HepG2 (cell line): Measurements from ENCODE around the gene FAM89B. TPM values are rescaled to one million over a fixed set of nuclear protein-coding genes. Genes with fewer than 3 reads are reported as not detected.

Experiments used
- AHR ChIP-seq: IDR thresholded peaks from 2 replicates; pipeline ENCODE4 v1.6.1; 2018; ENCODE audit warnings: missing genetic modification reagents, missing compliant biosample characterization
- AKAP8 ChIP-seq: sonication (generic); formaldehyde crosslinking; IDR thresholded peaks from 2 replicates; pipeline ENCODE4 v1.5.1; 2020; ENCODE audit warnings: mild to moderate bottlenecking, missing genetic modification reagents
- ATM ChIP-seq: fragments of 450-650 bp; IDR thresholded peaks from 2 replicates; pipeline ENCODE4 v1.7.1; 2017; ENCODE audit warnings: mild to moderate bottlenecking, borderline replicate concordance
- CREB3 ChIP-seq: sonication (generic); formaldehyde crosslinking; IDR thresholded peaks from 2 replicates; pipeline ENCODE4 v1.5.0; 2020; ENCODE audit warnings: missing genetic modification reagents
- E2F1 ChIP-seq: sonication (generic); formaldehyde crosslinking; IDR thresholded peaks from 2 replicates; pipeline ENCODE4 v1.5.0; 2020; ENCODE audit warnings: missing genetic modification reagents
- KDM1A ChIP-seq: IDR thresholded peaks from 2 replicates; pipeline ENCODE4 v1.6.1; 2016; ENCODE audit warnings: missing compliant biosample characterization
- KLF16 ChIP-seq, 2 experiments: sonication (generic) in 1 of 2; formaldehyde crosslinking in 1 of 2; IDR thresholded peaks; 2 replicates each; pipeline versions ENCODE4 v1.6.1 to v1.8.0; 2016 to 2023; ENCODE audit warnings: missing genetic modification reagents in 2 of 2, missing compliant biosample characterization in 1 of 2
- MBNL3 ChIP-seq: fragments of 250-450 bp; sonication (Bioruptor Pico); conservative IDR thresholded peaks from 2 replicates; pipeline ENCODE4 v1.8.0; 2022; ENCODE audit warnings: mild to moderate bottlenecking, inconsistent platforms
- PITX1 ChIP-seq: sonication (generic); formaldehyde crosslinking; IDR thresholded peaks from 2 replicates; pipeline ENCODE4 v1.5.1; 2020; ENCODE audit warnings: mild to moderate bottlenecking, missing genetic modification reagents
- SP5 ChIP-seq: IDR thresholded peaks from 2 replicates; pipeline ENCODE4 v1.6.1; 2016; ENCODE audit warnings: low read depth, borderline replicate concordance
- STAG1 ChIP-seq: sonication (generic); formaldehyde crosslinking; IDR thresholded peaks from 2 replicates; pipeline ENCODE4 v1.4.0; 2020; ENCODE audit warnings: missing genetic modification reagents
- SYNCRIP ChIP-seq: fragments of 200-400 bp; formaldehyde crosslinking; IDR thresholded peaks from 2 replicates; pipeline ENCODE4 v1.6.1; 2018; ENCODE audit warnings: mild to moderate bottlenecking, low read depth, low read length; ENCODE audit not compliant: insufficient read depth
- ZNF274 ChIP-seq: sonication (generic); formaldehyde crosslinking; IDR thresholded peaks from 2 replicates; pipeline ENCODE4 v1.5.1; 2020; ENCODE audit warnings: mild to moderate bottlenecking, missing genetic modification reagents
- ZNF614 ChIP-seq: IDR thresholded peaks from 2 replicates; pipeline ENCODE4 v1.6.1; 2018; ENCODE audit warnings: missing biosample characterization, missing genetic modification reagents, inconsistent platforms, borderline replicate concordance
- polyA plus RNA-seq, 8 experiments: library from polyadenylated mRNA; depleted of rRNA in 3 of 8; stranded (reverse) in 7 of 8; unstranded in 1 of 8; fragments of >200 nt; fragmentation: Illumina TruSeq in 4 of 8; extraction: Trizol in 4 of 8; gene quantifications; 2 replicates each; pipeline versions ENCODE4 v1.2.1 to v1.2.3, GENCODE V29; 2011 to 2016; ENCODE audit warnings: low read depth in 4 of 8, missing spikeins in 1 of 8, mixed read lengths in 1 of 8; ENCODE audit not compliant: insufficient read depth in 1 of 8
- total RNA-seq, 5 experiments: library from RNA; depleted of rRNA; stranded (reverse); fragments of >200 nt; fragmentation: Illumina TruSeq; extraction: Trizol; gene quantifications; 2 replicates each; pipeline ENCODE4 v1.2.3, GENCODE V29; 2016; ENCODE audit warnings: low read depth in 1 of 5
- TF ChIP-seq, protein P1 (sequence below): sonication (generic); formaldehyde crosslinking; IDR thresholded peaks from 2 replicates; pipeline ENCODE4 v1.5.0; 2020; ENCODE audit warnings: mild to moderate bottlenecking, missing genetic modification reagents, borderline replicate concordance
- TF ChIP-seq, protein P2 (sequence below): sonication (generic); formaldehyde crosslinking; IDR thresholded peaks from 2 replicates; pipeline ENCODE4 v1.4.0; 2020; ENCODE audit warnings: missing genetic modification reagents, mild to moderate bottlenecking, borderline replicate concordance
- TF ChIP-seq, protein P3 (sequence below): sonication (generic); formaldehyde crosslinking; IDR thresholded peaks from 2 replicates; pipeline ENCODE4 v1.8.0; 2022; ENCODE audit warnings: missing genetic modification reagents, mild to moderate bottlenecking, moderate library complexity, borderline replicate concordance

FAM89B gene
- total and polyA plus RNA-seq, 2 of the 13 experiments (the other 11 are each of a cell fraction or from before 2014, with no cell fraction given) = 5.7 to 8.0 TPM

- TF ChIP-seq PITX1 (CRISPR knock-in tag) = peak; percentile 76; the same call in 1 of the 2 replicates
- no peak for TF ChIP-seq AHR (CRISPR knock-in tag)
- TF ChIP-seq SYNCRIP = no peak
- peak; percentile 28; the same call in 1 of the 2 replicates for TF ChIP-seq SP5 (CRISPR knock-in tag)
- TF ChIP-seq, protein P1, sequence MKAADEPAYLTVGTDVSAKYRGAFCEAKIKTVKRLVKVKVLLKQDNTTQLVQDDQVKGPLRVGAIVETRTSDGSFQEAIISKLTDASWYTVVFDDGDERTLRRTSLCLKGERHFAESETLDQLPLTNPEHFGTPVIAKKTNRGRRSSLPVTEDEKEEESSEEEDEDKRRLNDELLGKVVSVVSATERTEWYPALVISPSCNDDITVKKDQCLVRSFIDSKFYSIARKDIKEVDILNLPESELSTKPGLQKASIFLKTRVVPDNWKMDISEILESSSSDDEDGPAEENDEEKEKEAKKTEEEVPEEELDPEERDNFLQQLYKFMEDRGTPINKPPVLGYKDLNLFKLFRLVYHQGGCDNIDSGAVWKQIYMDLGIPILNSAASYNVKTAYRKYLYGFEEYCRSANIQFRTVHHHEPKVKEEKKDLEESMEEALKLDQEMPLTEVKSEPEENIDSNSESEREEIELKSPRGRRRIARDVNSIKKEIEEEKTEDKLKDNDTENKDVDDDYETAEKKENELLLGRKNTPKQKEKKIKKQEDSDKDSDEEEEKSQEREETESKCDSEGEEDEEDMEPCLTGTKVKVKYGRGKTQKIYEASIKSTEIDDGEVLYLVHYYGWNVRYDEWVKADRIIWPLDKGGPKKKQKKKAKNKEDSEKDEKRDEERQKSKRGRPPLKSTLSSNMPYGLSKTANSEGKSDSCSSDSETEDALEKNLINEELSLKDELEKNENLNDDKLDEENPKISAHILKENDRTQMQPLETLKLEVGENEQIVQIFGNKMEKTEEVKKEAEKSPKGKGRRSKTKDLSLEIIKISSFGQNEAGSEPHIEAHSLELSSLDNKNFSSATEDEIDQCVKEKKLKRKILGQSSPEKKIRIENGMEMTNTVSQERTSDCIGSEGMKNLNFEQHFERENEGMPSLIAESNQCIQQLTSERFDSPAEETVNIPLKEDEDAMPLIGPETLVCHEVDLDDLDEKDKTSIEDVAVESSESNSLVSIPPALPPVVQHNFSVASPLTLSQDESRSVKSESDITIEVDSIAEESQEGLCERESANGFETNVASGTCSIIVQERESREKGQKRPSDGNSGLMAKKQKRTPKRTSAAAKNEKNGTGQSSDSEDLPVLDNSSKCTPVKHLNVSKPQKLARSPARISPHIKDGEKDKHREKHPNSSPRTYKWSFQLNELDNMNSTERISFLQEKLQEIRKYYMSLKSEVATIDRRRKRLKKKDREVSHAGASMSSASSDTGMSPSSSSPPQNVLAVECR = no peak
- TF ChIP-seq CREB3 (CRISPR knock-in tag) = no peak
- TF ChIP-seq, protein P2, sequence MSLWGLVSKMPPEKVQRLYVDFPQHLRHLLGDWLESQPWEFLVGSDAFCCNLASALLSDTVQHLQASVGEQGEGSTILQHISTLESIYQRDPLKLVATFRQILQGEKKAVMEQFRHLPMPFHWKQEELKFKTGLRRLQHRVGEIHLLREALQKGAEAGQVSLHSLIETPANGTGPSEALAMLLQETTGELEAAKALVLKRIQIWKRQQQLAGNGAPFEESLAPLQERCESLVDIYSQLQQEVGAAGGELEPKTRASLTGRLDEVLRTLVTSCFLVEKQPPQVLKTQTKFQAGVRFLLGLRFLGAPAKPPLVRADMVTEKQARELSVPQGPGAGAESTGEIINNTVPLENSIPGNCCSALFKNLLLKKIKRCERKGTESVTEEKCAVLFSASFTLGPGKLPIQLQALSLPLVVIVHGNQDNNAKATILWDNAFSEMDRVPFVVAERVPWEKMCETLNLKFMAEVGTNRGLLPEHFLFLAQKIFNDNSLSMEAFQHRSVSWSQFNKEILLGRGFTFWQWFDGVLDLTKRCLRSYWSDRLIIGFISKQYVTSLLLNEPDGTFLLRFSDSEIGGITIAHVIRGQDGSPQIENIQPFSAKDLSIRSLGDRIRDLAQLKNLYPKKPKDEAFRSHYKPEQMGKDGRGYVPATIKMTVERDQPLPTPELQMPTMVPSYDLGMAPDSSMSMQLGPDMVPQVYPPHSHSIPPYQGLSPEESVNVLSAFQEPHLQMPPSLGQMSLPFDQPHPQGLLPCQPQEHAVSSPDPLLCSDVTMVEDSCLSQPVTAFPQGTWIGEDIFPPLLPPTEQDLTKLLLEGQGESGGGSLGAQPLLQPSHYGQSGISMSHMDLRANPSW = no peak
- no peak for TF ChIP-seq ATM
- TF ChIP-seq ZNF614 = no peak
- no peak for TF ChIP-seq AKAP8 (CRISPR knock-in tag)
- no peak for TF ChIP-seq KDM1A
- TF ChIP-seq KLF16 (CRISPR knock-in tag; IDR thresholded peaks at IDR 0.05) = 0 out of 4 replicates have a peak, but pooled peaks of 1 of the 2 experiments have one; percentile 21
- TF ChIP-seq E2F1 = no peak
- TF ChIP-seq STAG1 = no peak
- no peak for TF ChIP-seq ZNF274 (CRISPR knock-in tag)
- no peak for TF ChIP-seq MBNL3 (CRISPR knock-in tag)
- TF ChIP-seq, protein P3, sequence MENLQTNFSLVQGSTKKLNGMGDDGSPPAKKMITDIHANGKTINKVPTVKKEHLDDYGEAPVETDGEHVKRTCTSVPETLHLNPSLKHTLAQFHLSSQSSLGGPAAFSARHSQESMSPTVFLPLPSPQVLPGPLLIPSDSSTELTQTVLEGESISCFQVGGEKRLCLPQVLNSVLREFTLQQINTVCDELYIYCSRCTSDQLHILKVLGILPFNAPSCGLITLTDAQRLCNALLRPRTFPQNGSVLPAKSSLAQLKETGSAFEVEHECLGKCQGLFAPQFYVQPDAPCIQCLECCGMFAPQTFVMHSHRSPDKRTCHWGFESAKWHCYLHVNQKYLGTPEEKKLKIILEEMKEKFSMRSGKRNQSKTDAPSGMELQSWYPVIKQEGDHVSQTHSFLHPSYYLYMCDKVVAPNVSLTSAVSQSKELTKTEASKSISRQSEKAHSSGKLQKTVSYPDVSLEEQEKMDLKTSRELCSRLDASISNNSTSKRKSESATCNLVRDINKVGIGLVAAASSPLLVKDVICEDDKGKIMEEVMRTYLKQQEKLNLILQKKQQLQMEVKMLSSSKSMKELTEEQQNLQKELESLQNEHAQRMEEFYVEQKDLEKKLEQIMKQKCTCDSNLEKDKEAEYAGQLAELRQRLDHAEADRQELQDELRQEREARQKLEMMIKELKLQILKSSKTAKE (CRISPR knock-in tag) = no peak
These were observed 44.2 kb downstream of the FAM89B start (continued) for GRCh38 chr11:65616575-65617001.
